Stimulated activated CD4-positive, alpha-beta T cell treated with anti-CD3 and anti-CD28 coated beads, Interleukin-1b, Interleukin-23, amount 100 ng/mL, for 4 hours (primary cell): ENCODE data around the gene ABI1.

Experiments
- DNase-seq, 2 donors: peaks; one replicate each; pipeline ENCODE4 v3.0.0-alpha.2; 2020; ENCODE audit warnings: low read depth in 2 of 2

ABI1 gene

GRCh38 chr10:26855186-26855585, 5.6 kb downstream of the ABI1 start:
- no peak for DNase-seq

- no peak for DNase-seq
These were observed 6.2 kb downstream of the ABI1 start for GRCh38 chr10:26854524-26854923.

GRCh38 chr10:26844396-26844975, 16.3 kb downstream of the ABI1 start:
- no peak for DNase-seq

- DNase-seq: no peak
These were observed 17.0 kb downstream of the ABI1 start for GRCh38 chr10:26843736-26844135.

- no peak for DNase-seq
These were observed 18.9 kb downstream of the ABI1 start for GRCh38 chr10:26841733-26842317.

- DNase-seq: no peak
These were observed 19.6 kb downstream of the ABI1 start for GRCh38 chr10:26840938-26841732.

- no peak for DNase-seq
These were observed 20.7 kb downstream of the ABI1 start for GRCh38 chr10:26839966-26840627.

- no peak for DNase-seq
These were observed 23.6 kb downstream of the ABI1 start for GRCh38 chr10:26837139-26837538.

- DNase-seq: no peak
These were observed 25.7 kb downstream of the ABI1 start for GRCh38 chr10:26835025-26835424.

- DNase-seq: no peak
These were observed 27.8 kb downstream of the ABI1 start for GRCh38 chr10:26832960-26833359.

GRCh38 chr10:26831936-26832335, 28.8 kb downstream of the ABI1 start:
- DNase-seq: no peak

GRCh38 chr10:26829810-26830515, 30.8 kb downstream of the ABI1 start:
- no peak for DNase-seq

- no peak for DNase-seq
These were observed 36.6 kb downstream of the ABI1 start for GRCh38 chr10:26824015-26824690.

- DNase-seq: no peak
These were observed 38.8 kb downstream of the ABI1 start for GRCh38 chr10:26821699-26822570.

GRCh38 chr10:26815500-26815899, 45.3 kb downstream of the ABI1 start:
- no peak for DNase-seq

GRCh38 chr10:26810435-26811026, 50.2 kb downstream of the ABI1 start:
- no peak for DNase-seq

GRCh38 chr10:26809973-26810372, 50.8 kb downstream of the ABI1 start:
- DNase-seq: no peak

GRCh38 chr10:26807532-26807931, 53.2 kb downstream of the ABI1 start:
- no peak for DNase-seq

GRCh38 chr10:26806557-26806956, 54.2 kb downstream of the ABI1 start:
- no peak for DNase-seq
